Hepatocyte (in vitro differentiated cells): ENCODE results near the gene CTDSP2. TPM values are rescaled to one million over a fixed set of nuclear protein-coding genes. Genes with fewer than 3 reads are reported as not detected.
A peak's percentile ranks its signal among the peaks of the same experiment; 100 is the strongest.

Experiments used
- DNase-seq: peaks from one replicate; pipeline ENCODE4 v3.0.0-alpha.2; 2016; ENCODE audit warnings: low spot score
- H2AFZ ChIP-seq: fragments of 200-600 bp; sonication (generic); 2 replicates; pipeline ENCODE4 v1.6.0; 2016; ENCODE audit warnings: antibody characterized with exemption, mild to moderate bottlenecking
- H3K27ac ChIP-seq: fragments of 200-600 bp; sonication (generic); 2 replicates; pipeline ENCODE4 v1.5.1; 2016; ENCODE audit warnings: mild to moderate bottlenecking
- H3K27me3 ChIP-seq: fragments of 200-600 bp; sonication (generic); 2 replicates; pipeline ENCODE4 v1.6.1; 2016
- H3K36me3 ChIP-seq: fragments of 200-600 bp; sonication (generic); replicated peaks from 2 replicates; pipeline ENCODE4 v1.5.1; 2016; ENCODE audit warnings: low read depth; ENCODE audit not compliant: insufficient read depth
- H3K4me1 ChIP-seq: fragments of 200-600 bp; sonication (generic); 2 replicates; pipeline ENCODE4 v1.5.1; 2016; ENCODE audit warnings: mild to moderate bottlenecking, moderate library complexity; ENCODE audit not compliant: insufficient read depth
- H3K4me2 ChIP-seq: fragments of 200-600 bp; sonication (generic); 2 replicates; pipeline ENCODE4 v1.6.0; 2016
- H3K4me3 ChIP-seq: fragments of 200-600 bp; sonication (generic); 2 replicates; pipeline ENCODE4 v1.5.1; 2016; ENCODE audit warnings: mild to moderate bottlenecking
- H3K79me2 ChIP-seq: fragments of 200-600 bp; sonication (generic); 2 replicates; pipeline ENCODE4 v1.6.0; 2017; ENCODE audit warnings: mild to moderate bottlenecking
- H3K9me2 ChIP-seq: fragments of 200-600 bp; sonication (generic); replicated peaks from 2 replicates; pipeline ENCODE4 v1.6.0; 2017; ENCODE audit warnings: mild to moderate bottlenecking; ENCODE audit not compliant: insufficient read depth
- H3K9me3 ChIP-seq: fragments of 200-600 bp; sonication (generic); 2 replicates; pipeline ENCODE4 v1.5.1; 2016; ENCODE audit warnings: low read depth, mild to moderate bottlenecking
- H4K20me1 ChIP-seq: fragments of 200-600 bp; sonication (generic); 2 replicates; pipeline ENCODE4 v1.6.0; 2016; ENCODE audit warnings: mild to moderate bottlenecking; ENCODE audit not compliant: insufficient read depth, poor library complexity, severe bottlenecking
- CTCF ChIP-seq: fragments of 200-600 bp; sonication (generic); IDR thresholded peaks from 2 replicates; pipeline ENCODE4 v1.5.1; 2016; ENCODE audit warnings: antibody characterized with exemption, mild to moderate bottlenecking; ENCODE audit not compliant: poor library complexity
- EZH2 ChIP-seq: fragments of 200-600 bp; sonication (generic); IDR thresholded peaks from 2 replicates; pipeline ENCODE4 v1.6.1; 2016; ENCODE audit warnings: antibody characterized with exemption, mild to moderate bottlenecking, borderline replicate concordance
- EZH2phosphoT487 ChIP-seq: fragments of 200-600 bp; sonication (generic); IDR thresholded peaks from one replicate; pipeline ENCODE4 v1.6.1; 2018; ENCODE audit warnings: antibody characterized with exemption, mild to moderate bottlenecking, low read depth, moderate library complexity; ENCODE audit not compliant: unreplicated experiment, severe bottlenecking
- WGBS: methylation state at CpG from one replicate; pipeline ENCODE4 v1.1.6; 2016; ENCODE audit warnings: low lambda C conversion rate; ENCODE audit errors: missing lambda C conversion rate; 5-methylcytosine and 5-hydroxymethylcytosine counted together
- polyA plus RNA-seq: library from polyadenylated mRNA; unstranded; fragments of >200 nt; fragmentation: Nextera tagmentation; extraction: Ambion mirVana; gene quantifications from 2 replicates; pipeline ENCODE4 v1.2.1, GENCODE V29; 2016
- total RNA-seq: library from RNA; depleted of rRNA; stranded (reverse); fragments of >200 nt; gene quantifications from 2 replicates; pipeline ENCODE4 v1.2.3, GENCODE V29; 2014

CTDSP2 gene
- total RNA-seq (96.8 and 107 TPM in 2 replicates), polyA plus RNA-seq (59.3 and 75.9 TPM in 2 replicates)

- Histone ChIP-seq H3K4me1 (peaks cover 28% of the 10 kb centered on the region), H3K4me2 (peak within 1 kb of the TSS; percentile 91), H4K20me1 (peaks cover 38% of the 10 kb centered on the region), H3K9me3 (no peaks in the 10 kb centered on the region), H3K36me3 (no peaks in the 10 kb centered on the region), H3K27ac (peak within 1 kb of the TSS; percentile 99), H3K9me2 (no peaks in the 10 kb centered on the region), H3K4me3 (peak within 1 kb of the TSS; percentile 95), H3K27me3 (no peaks in the 10 kb centered on the region), H3K79me2 (peaks cover 47% of the 10 kb centered on the region), H2AFZ (peak within 1 kb of the TSS; percentile 82)
- 2% methylated on average over 23 of the region's 58 CpGs for whole genome bisulfite sequencing
- peak; percentile 100 for DNase-seq
- no peak for TF ChIP-seq EZH2
- no peak for TF ChIP-seq EZH2phosphoT487
- no peak for TF ChIP-seq CTCF
These were observed at the start of gene CTDSP2 for GRCh38 chr12:57846577-57847319. TSS of gene CTDSP2 (minus strand) at chr12:57846729. CDS start at chr12:57846435, 294 bp downstream.

- no peaks in the 10 kb centered on the region for H3K36me3 ChIP-seq
- peak overlapping the region; percentile 86 for H3K27ac ChIP-seq
- H3K9me2 ChIP-seq, result no peaks in the 10 kb centered on the region
- no peaks in the 10 kb centered on the region for H3K9me3 ChIP-seq
- H3K79me2 ChIP-seq, result peaks cover 15% of the 10 kb centered on the region
- H2AFZ ChIP-seq, result peak overlapping the region; percentile 50
- no peaks in the 10 kb centered on the region for H3K27me3 ChIP-seq
- 26% methylated on average over 6 of the region's 6 CpGs for WGBS
- peak; percentile 20 for TF ChIP-seq CTCF
- TF ChIP-seq EZH2phosphoT487, result no peak
- peak overlapping the region; percentile 88 for H3K4me2 ChIP-seq
- H4K20me1 ChIP-seq, result no peaks in the 10 kb centered on the region
- H3K4me3 ChIP-seq, result peak overlapping the region; percentile 16
- H3K4me1 ChIP-seq, result peaks cover 73% of the 10 kb centered on the region
- DNase-seq, result no peak
These were observed 49.5 kb upstream of the CTDSP2 start for GRCh38 chr12:57896115-57896433.

GRCh38 chr12:57895389-57896114 is 49.0 kb upstream of the CTDSP2 start:
- peaks cover 15% of the 10 kb centered on the region for H3K79me2 ChIP-seq
- H3K36me3 ChIP-seq, result no peaks in the 10 kb centered on the region
- TF ChIP-seq EZH2, result no peak
- TF ChIP-seq CTCF, result no peak
- TF ChIP-seq EZH2phosphoT487, result no peak
- H3K27ac ChIP-seq, result peak overlapping the region; percentile 86
- no peak for DNase-seq
- no peaks in the 10 kb centered on the region for H4K20me1 ChIP-seq
- WGBS, result 65% methylated on average over 5 of the region's 5 CpGs
- H3K4me1 ChIP-seq, result peaks cover 73% of the 10 kb centered on the region
- no peak overlapping the region for H3K4me3 ChIP-seq
- no peaks in the 10 kb centered on the region for H3K9me3 ChIP-seq
- H2AFZ ChIP-seq, result no peak overlapping the region
- no peaks in the 10 kb centered on the region for H3K27me3 ChIP-seq
- H3K4me2 ChIP-seq, result peak overlapping the region; percentile 88
- no peaks in the 10 kb centered on the region for H3K9me2 ChIP-seq
